NCI-H345 treated with DMSO at 0.1 percent for 48 hours (cell line): ENCODE results near the gene ZNF79.

ENCODE experiments used
- DNase-seq: peaks from one replicate; lab custom pipeline; 2025; ENCODE audit not compliant: unreplicated experiment; lab: John Stamatoyannopoulos, UW

The ZNF79 gene

DNA sequence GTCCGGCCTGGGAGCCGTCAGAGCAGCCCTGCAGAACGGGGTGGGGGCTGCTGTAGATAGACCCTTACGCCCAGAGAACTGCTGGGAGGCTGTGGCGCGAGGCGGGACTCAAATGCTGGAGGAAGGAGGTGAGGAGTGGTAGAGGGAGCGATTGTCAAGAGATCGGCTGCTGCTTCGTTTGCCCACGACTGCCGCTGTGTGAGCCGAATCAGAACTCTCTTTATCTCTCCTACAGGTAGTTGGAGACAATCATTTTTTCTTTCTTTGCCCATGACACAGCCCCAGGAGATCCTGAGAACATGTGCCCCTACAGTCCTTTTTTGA, 456 bp downstream of the ZNF79 start:
- DNase-seq: no peak

- DNase-seq: no peak
Observed at GRCh38 chr9:127426756-127427155, 2.6 kb downstream of the ZNF79 start.

DNA sequence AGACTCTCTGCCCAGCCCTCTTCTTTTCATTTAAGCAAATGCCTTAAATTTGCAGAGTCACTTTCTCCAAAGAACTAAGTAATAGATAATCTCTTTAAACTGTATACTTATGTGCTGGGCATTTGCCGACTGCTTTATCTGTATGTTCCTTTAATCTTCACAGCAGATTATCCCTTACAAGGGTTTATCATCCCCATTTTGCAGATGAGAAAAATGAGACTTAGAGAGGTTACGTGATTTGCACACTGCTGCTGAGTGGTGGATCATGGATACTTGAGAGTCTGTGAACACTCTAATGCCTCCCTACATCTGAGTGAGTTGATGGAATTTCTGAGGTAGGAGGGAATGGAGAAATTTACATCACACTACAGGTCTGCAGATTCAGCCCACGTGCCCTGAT, 4.2 kb downstream of the ZNF79 start:
- DNase-seq: no peak

- DNase-seq: no peak
Observed at GRCh38 chr9:127430415-127430814, 6.2 kb downstream of the ZNF79 start.

- no peak for DNase-seq
Observed at GRCh38 chr9:127437497-127438264, 13.5 kb downstream of the ZNF79 start.

DNA sequence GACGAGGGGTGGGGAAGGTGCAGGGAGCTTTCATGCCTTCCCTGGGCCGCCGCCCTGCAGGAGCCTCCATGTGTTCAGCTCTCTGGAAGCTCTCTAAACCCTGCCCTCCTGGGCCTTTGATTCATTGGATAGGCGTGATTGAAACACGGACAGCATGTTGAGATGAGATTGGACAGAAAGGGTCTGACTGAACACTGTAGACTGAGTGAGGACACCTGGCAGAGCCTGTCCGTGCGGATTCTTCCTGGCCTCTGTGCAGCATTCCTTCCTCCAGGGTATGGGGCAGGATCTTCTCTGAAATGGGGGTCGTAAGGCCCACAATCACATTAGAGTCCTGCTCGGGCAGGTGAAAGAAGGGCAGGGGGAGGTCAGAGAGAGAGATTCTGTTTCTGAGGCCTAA, 14.2 kb downstream of the ZNF79 start:
- DNase-seq: no peak

GRCh38 chr9:127444283-127444920, 20.2 kb downstream of the ZNF79 start:
- DNase-seq: no peak

DNA sequence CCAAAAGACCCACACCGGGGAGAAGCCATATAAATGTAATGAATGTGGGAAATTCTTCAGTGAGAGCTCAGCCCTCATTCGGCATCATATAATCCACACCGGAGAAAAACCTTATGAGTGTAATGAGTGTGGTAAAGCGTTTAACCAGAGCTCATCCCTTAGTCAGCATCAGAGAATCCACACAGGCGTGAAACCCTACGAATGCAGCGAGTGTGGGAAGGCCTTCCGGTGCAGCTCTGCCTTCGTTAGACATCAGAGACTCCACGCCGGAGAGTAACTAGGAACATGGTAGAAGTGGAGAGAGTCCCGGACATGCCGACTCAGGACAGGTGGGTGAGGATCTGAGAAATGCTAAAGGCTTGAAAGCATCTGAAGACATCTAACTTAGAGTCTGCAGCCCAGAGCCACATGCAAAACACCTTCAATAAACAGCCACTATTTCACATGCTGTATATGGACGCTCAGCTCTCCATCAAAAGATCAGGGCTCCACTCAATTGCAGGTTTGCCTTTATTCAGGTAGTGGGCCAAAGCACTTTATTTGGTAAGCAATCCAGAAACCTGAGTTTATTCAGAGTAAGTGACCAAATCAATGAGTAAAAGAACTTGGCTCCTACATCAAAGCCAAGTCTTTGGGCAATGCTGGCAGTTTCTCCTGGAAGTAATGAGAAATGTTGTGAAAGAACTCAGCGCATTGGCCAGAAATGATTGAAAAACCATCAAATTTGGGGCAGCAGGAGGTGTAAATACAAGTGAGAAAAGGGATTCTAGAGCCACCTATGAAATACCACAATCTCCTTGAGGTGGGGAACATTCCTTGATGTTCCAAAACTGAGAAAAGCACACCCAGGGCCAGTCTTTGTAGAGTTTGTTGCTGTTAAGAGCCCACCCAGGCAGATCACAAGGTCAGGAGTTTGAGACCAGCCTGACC, 21.0 kb downstream of the ZNF79 start:
- DNase-seq: no peak

- no peak for DNase-seq
Observed at GRCh38 chr9:127445851-127446712, 21.9 kb downstream of the ZNF79 start.

- DNase-seq: no peak
Observed at GRCh38 chr9:127446713-127447415, 22.7 kb downstream of the ZNF79 start.

GRCh38 chr9:127447416-127448111, 23.4 kb downstream of the ZNF79 start:
- DNase-seq: no peak

GRCh38 chr9:127448112-127448805, 24.1 kb downstream of the ZNF79 start:
- DNase-seq: no peak

DNA sequence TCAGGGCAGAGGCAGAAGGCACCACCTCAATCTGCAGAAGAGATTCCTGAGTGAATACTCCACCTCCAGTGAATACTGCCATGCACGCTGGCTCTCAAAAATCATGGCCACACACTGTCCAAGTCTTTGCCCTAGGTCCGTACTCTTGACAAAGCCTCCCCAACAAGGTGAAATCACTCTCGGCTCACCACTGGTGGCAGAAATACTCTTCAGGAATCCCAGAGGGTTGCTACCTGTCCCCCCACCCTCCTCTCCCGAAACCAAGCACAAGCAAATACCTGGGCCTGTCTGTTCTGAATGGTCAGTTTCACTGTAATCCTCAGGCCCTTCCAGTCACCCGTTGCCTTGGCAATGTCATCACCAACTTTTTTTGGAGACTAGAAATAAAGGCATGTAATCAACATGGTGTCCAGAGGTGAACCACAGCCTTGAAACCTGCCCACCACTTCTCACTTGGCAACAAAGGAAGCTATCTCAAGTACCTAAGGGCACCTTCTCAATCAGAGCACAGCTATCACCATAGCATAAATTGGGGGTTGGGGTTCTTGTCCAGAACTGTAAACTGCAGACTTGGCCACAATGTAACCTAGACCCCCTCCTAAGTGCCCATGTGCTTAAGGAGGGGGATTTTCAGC, 25.3 kb downstream of the ZNF79 start:
- DNase-seq: no peak

DNA sequence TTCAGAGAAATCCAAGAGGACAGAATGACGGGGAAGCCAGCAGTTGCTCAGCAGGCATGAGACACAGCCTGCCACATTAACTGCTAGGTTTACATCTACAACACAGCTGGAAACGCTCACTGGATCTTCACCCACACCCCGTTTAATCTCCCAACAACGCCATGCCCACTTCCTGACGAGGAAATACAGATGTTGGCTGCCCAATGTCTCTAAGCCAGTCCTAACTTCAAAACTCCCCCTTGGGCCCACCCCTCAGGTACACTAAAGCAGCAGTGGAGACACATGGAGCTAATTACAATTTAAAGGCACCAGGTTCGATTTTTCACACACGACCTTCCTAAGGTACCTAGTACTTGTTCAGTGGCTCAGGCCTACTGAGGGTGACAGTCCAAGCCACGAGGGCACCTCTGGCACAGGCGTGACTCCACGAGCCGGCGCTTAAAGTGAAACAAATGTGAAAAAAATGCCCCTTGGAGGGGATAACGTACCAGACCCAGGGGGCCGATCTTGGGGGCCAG, 26.1 kb downstream of the ZNF79 start:
- DNase-seq: no peak

GRCh38 chr9:127450830-127451607, 26.8 kb downstream of the ZNF79 start, which contains the start of the genes LRSAM1 and RPL12:
Gene LRSAM1, plus strand, starts transcription at chr9:127451510. Its CDS starts 3,018 bp downstream, at chr9:127454528.
Gene RPL12, minus strand, starts transcription at chr9:127451406. Its CDS starts 89 bp downstream, at chr9:127451317.
- DNase-seq: peak; percentile 92

DNA sequence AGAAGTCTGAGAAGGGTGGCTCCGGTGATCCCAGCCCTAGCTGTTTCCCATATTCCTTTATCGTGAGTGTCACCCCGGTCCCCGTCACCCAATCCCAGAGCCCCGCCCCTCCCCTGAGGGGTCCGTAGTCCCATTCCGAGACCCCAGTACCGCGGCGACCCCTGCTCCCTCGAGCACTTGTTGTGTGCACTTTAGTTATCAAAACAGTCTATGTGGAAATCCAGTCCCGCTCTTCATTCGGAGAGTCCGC, 27.4 kb downstream of the ZNF79 start:
- DNase-seq: no peak

DNA sequence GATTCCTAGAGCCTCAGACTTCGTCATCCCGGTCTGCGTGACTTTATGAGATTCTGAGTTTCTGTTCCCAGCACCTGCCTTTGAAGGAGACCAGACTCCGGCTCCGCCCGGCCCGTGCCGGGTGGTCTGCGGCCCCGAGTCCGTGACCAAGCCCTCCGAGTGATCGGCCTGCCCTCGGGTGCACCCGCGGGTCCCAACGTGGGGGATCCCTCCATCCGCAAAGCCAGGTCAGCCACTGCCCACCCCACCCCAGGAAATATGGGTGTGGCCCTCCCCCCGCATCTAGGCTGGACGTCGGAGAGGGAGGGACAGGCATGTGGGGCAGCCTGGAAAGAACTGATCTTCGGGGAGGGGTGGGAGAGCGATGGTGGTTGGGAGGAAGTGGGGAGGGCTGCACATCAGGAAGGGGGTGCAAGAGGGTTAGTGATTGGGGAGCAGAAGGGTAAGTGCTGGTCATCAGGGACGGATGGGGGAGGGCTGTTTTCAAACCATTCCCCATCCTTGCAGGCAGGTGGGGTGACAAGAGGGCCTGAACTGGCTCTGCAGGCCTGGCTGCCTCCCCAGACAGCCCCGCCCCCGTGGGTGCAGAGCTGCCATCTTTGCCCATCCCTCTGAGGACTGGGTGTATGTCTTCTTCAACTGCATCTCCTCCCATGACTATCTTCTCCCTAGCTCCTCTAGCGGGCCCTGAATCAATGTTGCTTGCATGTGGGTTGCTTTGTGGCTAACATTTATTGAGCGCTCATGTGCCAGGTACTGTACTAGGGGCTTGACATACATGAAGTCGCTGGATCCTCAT, 27.9 kb downstream of the ZNF79 start:
- DNase-seq: no peak
